D721Med (cell line): ENCODE results near the gene SOX1.

Experiments used
- DNase-seq: peaks from one replicate; pipeline ENCODE4 v3.0.0; 2011; ENCODE audit warnings: low spot score; ENCODE audit not compliant: insufficient read length
- FAIRE-seq: peaks from 2 replicates; lab custom pipeline; 2011; peaks lifted over from hg19 to GRCh38; lab: Jason Lieb, UNC
- TF ChIP-seq, protein P1 (sequence below): IDR thresholded peaks from 2 replicates; pipeline ENCODE4 v1.5.1; 2012; ENCODE audit warnings: mild to moderate bottlenecking, control low read depth; ENCODE audit not compliant: insufficient read depth; ENCODE audit errors: missing control alignments

The SOX1 gene

DNA sequence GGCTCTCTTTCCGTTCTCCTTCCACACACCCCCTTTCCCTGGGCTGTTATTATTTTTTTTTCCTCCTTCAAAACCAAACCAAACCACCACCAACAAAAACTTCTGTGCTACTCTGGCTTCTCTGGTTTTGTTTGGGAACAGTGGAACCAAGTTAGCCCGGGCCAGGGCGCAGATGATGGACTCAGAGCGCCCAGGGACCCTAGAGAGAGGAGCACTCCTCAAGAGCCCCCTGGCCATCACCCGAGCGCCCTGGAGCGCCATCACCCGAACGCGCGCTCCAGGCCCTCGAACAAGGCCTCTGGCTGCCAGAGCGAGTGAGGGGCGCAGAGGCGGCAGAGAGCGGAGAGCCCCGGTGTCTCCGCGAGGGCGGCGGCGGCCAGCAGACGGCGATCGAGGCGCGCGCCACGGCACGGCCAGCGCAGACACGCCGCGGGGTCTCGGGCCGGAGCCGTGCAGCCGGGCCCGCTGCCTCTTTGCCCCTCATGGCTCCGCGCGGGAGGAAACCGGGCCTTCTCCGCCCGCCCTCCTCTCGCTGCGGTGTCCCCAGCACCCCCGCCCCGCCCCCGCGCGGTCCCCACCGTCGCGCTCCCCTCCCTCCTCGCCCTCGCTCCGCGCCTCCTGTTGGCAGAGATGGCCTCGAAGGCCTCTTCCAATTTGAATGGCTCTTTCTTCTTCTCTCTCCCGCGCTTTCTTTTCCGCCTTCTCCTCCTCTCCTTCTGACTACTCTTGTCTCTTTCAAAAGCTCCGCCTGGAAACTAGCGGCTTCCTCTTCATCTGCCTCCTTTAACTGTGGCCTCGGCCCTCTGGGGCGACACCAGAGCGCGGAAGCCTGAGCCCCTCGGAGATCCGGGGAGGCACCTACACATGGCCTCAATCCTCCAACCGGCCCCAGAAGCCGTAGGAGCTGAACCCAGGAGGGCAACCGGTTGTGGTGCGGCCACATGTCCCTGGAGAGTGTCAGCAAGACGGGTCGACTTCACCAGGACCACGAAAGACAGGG, 4.1 kb upstream of the SOX1 start:
- no peak for DNase-seq
- FAIRE-seq: no peak
- TF ChIP-seq, protein P1, sequence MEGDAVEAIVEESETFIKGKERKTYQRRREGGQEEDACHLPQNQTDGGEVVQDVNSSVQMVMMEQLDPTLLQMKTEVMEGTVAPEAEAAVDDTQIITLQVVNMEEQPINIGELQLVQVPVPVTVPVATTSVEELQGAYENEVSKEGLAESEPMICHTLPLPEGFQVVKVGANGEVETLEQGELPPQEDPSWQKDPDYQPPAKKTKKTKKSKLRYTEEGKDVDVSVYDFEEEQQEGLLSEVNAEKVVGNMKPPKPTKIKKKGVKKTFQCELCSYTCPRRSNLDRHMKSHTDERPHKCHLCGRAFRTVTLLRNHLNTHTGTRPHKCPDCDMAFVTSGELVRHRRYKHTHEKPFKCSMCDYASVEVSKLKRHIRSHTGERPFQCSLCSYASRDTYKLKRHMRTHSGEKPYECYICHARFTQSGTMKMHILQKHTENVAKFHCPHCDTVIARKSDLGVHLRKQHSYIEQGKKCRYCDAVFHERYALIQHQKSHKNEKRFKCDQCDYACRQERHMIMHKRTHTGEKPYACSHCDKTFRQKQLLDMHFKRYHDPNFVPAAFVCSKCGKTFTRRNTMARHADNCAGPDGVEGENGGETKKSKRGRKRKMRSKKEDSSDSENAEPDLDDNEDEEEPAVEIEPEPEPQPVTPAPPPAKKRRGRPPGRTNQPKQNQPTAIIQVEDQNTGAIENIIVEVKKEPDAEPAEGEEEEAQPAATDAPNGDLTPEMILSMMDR: no peak

GRCh38 chr13:112063807-112064206, 3.1 kb upstream of the SOX1 start:
- DNase-seq (no peak), FAIRE-seq (no peak)
- TF ChIP-seq, protein P1: no peak

- no peak for DNase-seq
- no peak for FAIRE-seq
- TF ChIP-seq, protein P1: no peak
These were observed 2.7 kb upstream of the SOX1 start for GRCh38 chr13:112064222-112064621.

DNA sequence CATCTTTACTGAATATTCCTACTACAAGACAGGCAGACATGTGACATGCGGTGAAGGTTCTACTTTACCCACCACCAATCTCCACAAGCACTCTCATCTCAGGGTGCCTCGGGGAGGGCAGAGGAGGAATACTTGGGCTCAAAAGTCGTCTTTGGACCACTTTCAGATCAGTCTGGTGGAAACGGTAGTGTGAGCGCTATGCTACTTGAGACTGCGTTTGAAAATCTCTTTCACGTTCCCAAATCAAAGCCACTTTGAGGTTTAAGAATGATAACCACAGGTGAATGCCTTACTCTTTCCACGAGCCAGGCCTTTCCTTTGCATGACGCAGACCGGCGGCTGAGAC, 1.5 kb upstream of the SOX1 start:
- FAIRE-seq (no peak), DNase-seq (no peak)
- TF ChIP-seq, protein P1: no peak

DNA sequence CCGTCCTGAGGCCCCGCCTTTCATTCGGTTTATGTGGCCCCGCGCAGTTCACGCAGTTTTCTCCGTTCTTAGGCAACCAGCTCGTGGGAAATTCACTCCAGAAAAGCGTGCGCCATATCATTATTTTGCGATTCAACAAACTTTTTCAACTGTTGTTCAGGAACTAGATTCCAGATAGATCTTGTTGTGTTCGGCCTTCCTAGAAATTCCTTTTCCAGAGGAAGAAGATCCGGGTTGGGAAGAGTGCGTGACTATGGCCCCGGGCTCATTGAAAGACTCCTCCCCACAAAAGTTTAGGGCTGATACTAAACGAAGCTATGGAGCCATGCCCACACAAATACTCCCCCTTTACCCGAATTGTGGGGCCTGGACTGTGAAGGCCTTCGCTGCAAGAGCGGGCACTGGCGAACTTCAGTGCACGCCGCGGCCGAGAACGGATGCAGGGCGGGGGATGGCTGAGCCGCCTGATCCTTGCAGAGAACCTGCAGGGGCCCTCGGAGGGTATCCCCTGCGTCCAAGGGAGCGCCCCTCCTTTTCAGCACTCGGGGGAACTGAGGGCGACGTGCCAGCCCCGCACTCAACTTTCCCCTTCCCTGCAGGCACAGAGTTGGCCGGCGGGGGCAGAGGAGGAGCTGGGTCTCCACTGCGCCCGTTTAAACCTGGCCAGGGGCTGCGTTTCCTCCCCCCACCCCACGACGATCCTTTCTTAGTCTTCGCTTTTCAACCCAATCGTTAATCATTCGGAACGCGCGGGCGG, 904 bp upstream of the SOX1 start:
- TF ChIP-seq, protein P1: no peak
- DNase-seq: no peak
- FAIRE-seq: no peak

DNA sequence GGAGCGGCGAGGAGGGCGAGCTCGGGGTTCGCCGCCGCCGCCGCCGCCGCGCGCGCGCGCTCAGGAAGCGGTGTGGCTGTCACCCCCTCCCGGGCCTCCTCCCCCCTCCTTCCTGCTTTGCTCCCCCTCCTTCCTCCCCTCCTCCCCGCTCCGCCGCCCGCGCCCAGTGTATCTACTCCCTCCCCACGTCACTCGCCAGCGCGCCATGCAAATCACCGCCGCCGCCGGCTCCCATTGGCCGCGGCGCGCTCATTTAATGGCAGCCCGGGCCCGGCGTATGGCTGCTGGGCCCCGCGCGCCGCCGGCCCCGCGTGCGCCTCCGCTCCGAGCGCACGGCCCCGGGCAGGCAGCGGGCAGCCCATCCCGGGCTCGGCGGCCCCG, 335 bp upstream of the SOX1 start:
- TF ChIP-seq, protein P1: no peak
- FAIRE-seq: no peak
- no peak for DNase-seq
